A549 (cell line): ENCODE measurements around the gene AQP6.

Source experiments
- CTCF ChIP-seq: fragments of >200 bp; sonication (Bioruptor Twin); formaldehyde crosslinking; IDR thresholded peaks from 3 replicates; pipeline ENCODE4 v1.5.1; 2016
- ELK1 ChIP-seq: fragments of 150-350 bp; IDR thresholded peaks from 2 replicates; pipeline ENCODE4 v1.6.1; 2014; ENCODE audit warnings: low read depth, mild to moderate bottlenecking, low read length
- NR3C1 ChIP-seq: fragments of >200 bp; sonication (Bioruptor Twin); formaldehyde crosslinking; IDR thresholded peaks from 3 replicates; pipeline ENCODE4 v1.6.1; 2017

GRCh38 chr12:50014342-50014741 lies 41.6 kb downstream of the AQP6 start:
- TF ChIP-seq NR3C1 (no peak), CTCF (no peak), ELK1 (no peak)
